ENCODE results near the gene MAN2B2. TPM values are rescaled to one million over a fixed set of nuclear protein-coding genes. Genes with fewer than 3 reads are reported as not detected.

MAN2B2 gene
- total and polyA plus RNA-seq, 2 of the 8 experiments (the other 6 are each of a cell fraction or from before 2014, with no cell fraction given) = 3.3 to 4.0 TPM

GRCh38 chr4:6581566-6582121, 6.7 kb downstream of the MAN2B2 start:
- H3K4me3 ChIP-seq (ENCODE audit: extremely low read depth in 1 of 4, insufficient read depth in 2 of 4, low read depth in 3 of 4, low read length in 4 of 4) = no peak overlapping the region
- H2BK15ac ChIP-seq (ENCODE audit: low read length) = no peak overlapping the region
- H2BK120ac ChIP-seq (replicated peaks; ENCODE audit: low read depth, low read length) = no peak overlapping the region
- peaks cover 11% of the 10 kb centered on the region; the same call in 1 of the 2 replicates for H3K23me2 ChIP-seq (ENCODE audit: low read depth, low read length)
- no peaks in the 10 kb centered on the region for H3K79me2 ChIP-seq (ENCODE audit: control insufficient read depth in 1 of 2, insufficient read depth in 2 of 2, low read length in 2 of 2)
- H4K8ac ChIP-seq (ENCODE audit: extremely low read depth, insufficient read depth, low read length) = no peak overlapping the region
- no peak for TF ChIP-seq RBBP5 (IDR thresholded peaks at IDR 0.05; ENCODE audit: borderline replicate concordance, low read depth, low read length)
- no peak for TF ChIP-seq ZNF274 (IDR thresholded peaks at IDR 0.05; ENCODE audit: borderline replicate concordance, extremely low read depth, low read length)
- no peak for TF ChIP-seq BCL11A (IDR thresholded peaks at IDR 0.05; ENCODE audit: low read depth in 2 of 2, low read length in 2 of 2)
- no peak for TF ChIP-seq NRF1 (IDR thresholded peaks at IDR 0.05; ENCODE audit: low read depth, low read length)
- no peak for TF ChIP-seq TBP (IDR thresholded peaks at IDR 0.05; ENCODE audit: low read depth, low read length)
- TF ChIP-seq RAD21 (IDR thresholded peaks at IDR 0.05 in 1 of 2, conservative IDR thresholded peaks at IDR 0.05 in 1 of 2; ENCODE audit: low read depth in 2 of 2, low read length in 2 of 2) = no peak
- no peak for TF ChIP-seq CTCF (IDR thresholded peaks at IDR 0.05; ENCODE audit: control extremely low read depth in 1 of 3, insufficient read depth in 1 of 3, low read depth in 1 of 3, low read length in 3 of 3)
- no peak for TF ChIP-seq SIX5 (IDR thresholded peaks at IDR 0.05; ENCODE audit: low read depth, low read length)
- no peak for TF ChIP-seq BACH1 (IDR thresholded peaks at IDR 0.05; ENCODE audit: low read length)
- H3K9me3 ChIP-seq (ENCODE audit: insufficient read depth in 2 of 2, low read depth in 1 of 2, low read length in 1 of 2) = peaks cover 2 to 5% of the 10 kb centered on the region in 2 experiments
- no peak overlapping the region for H2AK5ac ChIP-seq (ENCODE audit: low read depth, low read length)
- H2AFZ ChIP-seq (ENCODE audit: low read length) = no peak overlapping the region
- CTCF ChIA-PET (ENCODE audit: partially characterized antibody) = interaction anchor here (1.1 kb wide), 1 partner anchor 80 kb away, joined by 4 read pairs; no protein-coding TSS in a partner anchor
- no peak overlapping the region for H3K4me2 ChIP-seq (ENCODE audit: insufficient read depth in 1 of 2, low read depth in 2 of 2, low read length in 2 of 2)
- no peaks in the 10 kb centered on the region for H3K79me1 ChIP-seq (ENCODE audit: low read depth, low read length)
- no peak overlapping the region for H3K27ac ChIP-seq (ENCODE audit: low read depth, low read length)
- no peak overlapping the region for H2BK20ac ChIP-seq (ENCODE audit: low read length)
- peaks cover 0 to 7% of the 10 kb centered on the region in 2 experiments for H4K20me1 ChIP-seq (replicated peaks in 1 of 2; ENCODE audit: control insufficient read depth in 1 of 2, insufficient read depth in 2 of 2, low read length in 2 of 2)
- no peak overlapping the region for H3K18ac ChIP-seq (ENCODE audit: extremely low read depth, low read length)
- H3K56ac ChIP-seq (replicated peaks; ENCODE audit: insufficient read length, low read depth, low read length) = no peak overlapping the region
- no peak overlapping the region for H3K9ac ChIP-seq (replicated peaks in 1 of 4; ENCODE audit: extremely low read depth in 1 of 4, low read depth in 3 of 4, low read length in 3 of 4)
- no peak overlapping the region for H4K91ac ChIP-seq (replicated peaks; ENCODE audit: insufficient read length, low read length)
- no peak overlapping the region for H3K4ac ChIP-seq (replicated peaks; ENCODE audit: insufficient read length, low read depth, low read length)
- H2BK5ac ChIP-seq (ENCODE audit: low read depth, low read length) = no peak overlapping the region
- POLR2A ChIA-PET (ENCODE audit: partially characterized antibody) = no interaction called here
- no peak overlapping the region for H4K5ac ChIP-seq (ENCODE audit: insufficient read length, low read depth, low read length)
- no peak overlapping the region for H3K14ac ChIP-seq (ENCODE audit: insufficient read length)
- H3K4me1 ChIP-seq (replicated peaks in 1 of 4; ENCODE audit: control insufficient read depth in 3 of 4, insufficient read depth in 4 of 4, low read length in 3 of 4) = no peaks in the 10 kb centered on the region
- H3K23ac ChIP-seq (ENCODE audit: insufficient read length) = no peak overlapping the region
- no peak overlapping the region for H2BK12ac ChIP-seq (ENCODE audit: low read depth, low read length)
- H3K36me3 ChIP-seq (ENCODE audit: control insufficient read depth in 2 of 4, insufficient read depth in 4 of 4, low read length in 3 of 4) = peaks cover 0 to 12% (median 2%) of the 10 kb centered on the region in 4 experiments; a peak in 3 of 8 replicates
- no peak for DNase-seq (ENCODE audit: low read depth in 1 of 2, low spot score in 2 of 2)
- H3K27me3 ChIP-seq (replicated peaks in 1 of 4; ENCODE audit: control insufficient read depth in 3 of 4, extremely low read depth in 1 of 4, insufficient read depth in 3 of 4, low read length in 3 of 4) = no peaks in the 10 kb centered on the region
- WGBS, 2 experiments (ENCODE audit: extremely low coverage in 1 of 2, insufficient coverage in 1 of 2, insufficient read length in 1 of 2, insufficient replicate concordance in 2 of 2, low coverage in 1 of 2, low lambda C conversion rate in 2 of 2, missing lambda C conversion rate in 1 of 2) = 88% methylated on average over 11 of the region's 11 CpGs; no CpG with 5 or more reads in 1 of the 2 experiments
- no peak for FAIRE-seq

All from H1 (cell line).